Breast epithelium (tissue), 4 donors: ENCODE results near the gene PCDHA6. TPM values are rescaled to one million over a fixed set of nuclear protein-coding genes. Genes with fewer than 3 reads are reported as not detected.
"Not testable (repeated sequence)": the region's sequence is repeated elsewhere in the genome, so short reads cannot be mapped to it uniquely, and the experiment has no call there.

ENCODE experiments used
- DNase-seq, 2 donors: peaks; one replicate each; pipeline ENCODE4 v3.0.0-alpha.2; 2019; ENCODE audit warnings: low spot score in 2 of 2
- H3K27ac ChIP-seq, 2 donors: fragments of 200-600 bp; sonication (generic) in 1 of 2; one replicate each; pipeline ENCODE4 v1.5.1; 2016 to 2019; ENCODE audit warnings: mild to moderate bottlenecking in 1 of 2
- H3K27me3 ChIP-seq, 2 donors: fragments of 200-600 bp; sonication (generic) in 1 of 2; one replicate each; pipeline versions ENCODE4 v1.5.1 to v1.6.0; 2017 to 2019; ENCODE audit warnings: control low read depth in 1 of 2, mild to moderate bottlenecking in 1 of 2
- H3K36me3 ChIP-seq: fragments of 200-600 bp; one replicate; pipeline ENCODE4 v1.5.1; 2019
- H3K4me1 ChIP-seq, 2 donors: fragments of 200-600 bp; sonication (generic); one replicate each; pipeline ENCODE4 v1.5.1; 2016 to 2019; ENCODE audit warnings: control low read depth in 1 of 2
- H3K4me3 ChIP-seq, 3 donors: fragments of 200-600 bp; sonication (generic); 1 replicate in 2 of 3; 2 replicates in 1 of 3; pipeline ENCODE4 v1.5.1; 2016 to 2019; ENCODE audit warnings: mild to moderate bottlenecking in 3 of 3, moderate library complexity in 2 of 3
- H3K9me3 ChIP-seq, 2 donors: fragments of 200-600 bp; sonication (generic) in 1 of 2; one replicate each; pipeline ENCODE4 v1.5.1; 2016 to 2019; ENCODE audit warnings: control low read depth in 1 of 2
- CTCF ChIP-seq, 3 donors: fragments of 450-650 bp; IDR thresholded peaks; one replicate each; pipeline ENCODE4 v1.5.1; 2016 to 2017; ENCODE audit warnings: antibody characterized with exemption in 3 of 3, mild to moderate bottlenecking in 3 of 3, moderate library complexity in 3 of 3
- POLR2A ChIP-seq: fragments of 450-650 bp; IDR thresholded peaks from one replicate; pipeline ENCODE4 v1.6.1; 2016; ENCODE audit warnings: antibody characterized with exemption, mild to moderate bottlenecking, moderate library complexity
- POLR2AphosphoS5 ChIP-seq, 3 donors: sonication (generic); formaldehyde crosslinking; IDR thresholded peaks; one replicate each; pipeline ENCODE4 v1.6.1; 2017; ENCODE audit warnings: antibody characterized with exemption in 3 of 3
- intact Hi-C: fragments of 100-400 bp; cut with DNase I; formaldehyde crosslinking; loops from one replicate; pipeline ENCODE4 v1.15.1; 2023; ENCODE audit warnings: low total_unique reads
- total RNA-seq, 3 donors: library from RNA; depleted of rRNA; stranded (reverse); fragments of >200 nt; gene quantifications; one replicate each; pipeline ENCODE4 v1.1.0, GENCODE V29; 2016

Gene PCDHA6
- 1 to 10 TPM in 2 of 3 donors, under 1 TPM in 1; 0.96 to 4.2 (median 2.6) TPM for total RNA-seq

GRCh38 chr5:140827704-140828361 lies at the start of gene PCDHA6:
Gene PCDHA6, plus strand, starts transcription at chr5:140827960. Its CDS starts 132 bp downstream, at chr5:140828092.
- DNase-seq: no peak
- peak within 1 kb of the TSS in 1 of 2 donors; percentile 25 for H3K27ac ChIP-seq
- H3K4me3 ChIP-seq: peak within 1 kb of the TSS in 2 of 3 donors; percentile 41 to 62
- TF ChIP-seq POLR2AphosphoS5 (IDR thresholded peaks at IDR 0.05) (no peak), CTCF (IDR thresholded peaks at IDR 0.05) (no peak), POLR2A (no peak)
- H3K36me3 ChIP-seq: no peaks in the 10 kb centered on the region
- intact Hi-C loops: no loop called here
- no peaks in the 10 kb centered on the region for H3K4me1 ChIP-seq
- peaks cover 35 to 66% of the 10 kb centered on the region in 2 donors for H3K9me3 ChIP-seq
- no peaks in the 10 kb centered on the region for H3K27me3 ChIP-seq

- H3K9me3 ChIP-seq: peaks cover 35 to 87% of the 10 kb centered on the region in 2 donors
- no peak for TF ChIP-seq POLR2AphosphoS5 (IDR thresholded peaks at IDR 0.05)
- TF ChIP-seq POLR2A: no peak
- TF ChIP-seq CTCF (IDR thresholded peaks at IDR 0.05): no peak
These were observed 47.2 kb upstream of the PCDHA6 start for GRCh38 chr5:140780512-140780911.

GRCh38 chr5:140785905-140786686 lies 41.7 kb upstream of the PCDHA6 start, which contains the start of gene PCDHA1:
Gene PCDHA1, plus strand, starts transcription at chr5:140786140.
- intact Hi-C loops: no loop called here
- TF ChIP-seq POLR2AphosphoS5 (IDR thresholded peaks at IDR 0.05) (no peak), CTCF (IDR thresholded peaks at IDR 0.05) (no peak), POLR2A (no peak)
- peaks cover 34 to 88% of the 10 kb centered on the region in 2 donors for H3K9me3 ChIP-seq
- no peaks in the 10 kb centered on the region for H3K36me3 ChIP-seq
- H3K4me1 ChIP-seq: no peaks in the 10 kb centered on the region
- H3K27me3 ChIP-seq: no peaks in the 10 kb centered on the region
- H3K27ac ChIP-seq: no peak within 1 kb of the TSS
- DNase-seq: no peak
- H3K4me3 ChIP-seq: no peak within 1 kb of the TSS

More at GRCh38 chr5:140780512-140780911, 47.2 kb upstream of the PCDHA6 start:
- no peaks in the 10 kb centered on the region for H3K4me1 ChIP-seq
- no peaks in the 10 kb centered on the region for H3K27me3 ChIP-seq
- H3K4me3 ChIP-seq: no peak overlapping the region
- H3K36me3 ChIP-seq: no peaks in the 10 kb centered on the region
- no peak for DNase-seq
- H3K27ac ChIP-seq: no peak overlapping the region
- intact Hi-C loops: no loop called here

- intact Hi-C loops, H3K27ac ChIP-seq, H3K36me3 ChIP-seq, H3K4me1 ChIP-seq, H3K27me3 ChIP-seq, H3K4me3 ChIP-seq, DNase-seq: not testable (repeated sequence)
- peaks cover 33 to 89% of the 10 kb centered on the region in 2 donors for H3K9me3 ChIP-seq
These were observed 40.3 kb upstream of the PCDHA6 start for GRCh38 chr5:140787422-140787821.

GRCh38 chr5:140787849-140788504 lies 39.8 kb upstream of the PCDHA6 start:
- H3K27ac ChIP-seq, H3K4me1 ChIP-seq, intact Hi-C loops, H3K4me3 ChIP-seq, DNase-seq, H3K36me3 ChIP-seq, H3K27me3 ChIP-seq: not testable (repeated sequence)
- peaks cover 27 to 89% of the 10 kb centered on the region in 2 donors for H3K9me3 ChIP-seq

- H3K27ac ChIP-seq: no peak overlapping the region
- intact Hi-C loops: no loop called here
- H3K4me3 ChIP-seq: no peak overlapping the region
- H3K27me3 ChIP-seq: no peaks in the 10 kb centered on the region
- peaks cover 42 to 96% of the 10 kb centered on the region in 2 donors for H3K9me3 ChIP-seq
- no peak for TF ChIP-seq POLR2A
- no peak for TF ChIP-seq POLR2AphosphoS5 (IDR thresholded peaks at IDR 0.05)
- no peak for TF ChIP-seq CTCF (IDR thresholded peaks at IDR 0.05)
- H3K4me1 ChIP-seq: no peaks in the 10 kb centered on the region
- no peaks in the 10 kb centered on the region for H3K36me3 ChIP-seq
- DNase-seq: no peak
These were observed 36.7 kb upstream of the PCDHA6 start for GRCh38 chr5:140791089-140791488.
